Naive B cell (primary cell): ENCODE data around the gene KNCN. TPM values are rescaled to one million over a fixed set of nuclear protein-coding genes. Genes with fewer than 3 reads are reported as not detected.

Experiments used
- ATAC-seq, 2 donors: fragments of 150-1000 bp; cut with Tn5 transposase; 2 replicates each; pipeline ENCODE4 v1.10.0; 2021; ENCODE audit warnings: low read depth in 2 of 2, mild to moderate bottlenecking in 2 of 2, moderate library complexity in 2 of 2
- DNase-seq: peaks from one replicate; pipeline ENCODE4 v3.0.0; 2022
- H3K27ac Mint-ChIP-seq, 6 donors: one replicate each; pipeline ENCODE4 v1.8.0; 2020 to 2022; ENCODE audit warnings: mild to moderate bottlenecking in 6 of 6, mixed read lengths in 6 of 6, moderate library complexity in 5 of 6, inconsistent platforms in 2 of 6
- H3K27me3 Mint-ChIP-seq, 3 donors: one replicate each; pipeline ENCODE4 v1.8.0; 2021 to 2022; ENCODE audit warnings: mixed read lengths in 3 of 3, mild to moderate bottlenecking in 1 of 3
- H3K36me3 Mint-ChIP-seq, 2 donors: one replicate each; pipeline ENCODE4 v1.8.0; 2020 to 2022; ENCODE audit warnings: mixed read lengths in 2 of 2, inconsistent platforms in 1 of 2, mild to moderate bottlenecking in 1 of 2
- H3K4me1 Mint-ChIP-seq, 3 donors: one replicate each; pipeline ENCODE4 v1.8.0; 2020 to 2022; ENCODE audit warnings: mixed read lengths in 3 of 3, inconsistent platforms in 1 of 3, mild to moderate bottlenecking in 1 of 3, moderate library complexity in 1 of 3
- H3K4me3 Mint-ChIP-seq, 8 donors: one replicate each; pipeline ENCODE4 v1.8.0; 2020 to 2022; ENCODE audit warnings: mild to moderate bottlenecking in 8 of 8, mixed read lengths in 8 of 8, moderate library complexity in 8 of 8, inconsistent platforms in 2 of 8
- H3K9me3 Mint-ChIP-seq, 7 donors: one replicate each; pipeline ENCODE4 v1.8.0; 2020 to 2022; ENCODE audit warnings: mixed read lengths in 7 of 7, mild to moderate bottlenecking in 5 of 7, inconsistent platforms in 2 of 7, moderate library complexity in 1 of 7
- polyA plus RNA-seq, 6 donors: library from polyadenylated mRNA; unstranded; fragments of 300-500 nt; fragmentation: Illumina TruSeq; gene quantifications; one replicate each; pipeline ENCODE4 v1.2.3, GENCODE V29; 2021; ENCODE audit warnings: low read depth in 6 of 6

The KNCN gene
- polyA plus RNA-seq, 6 donors from 2014 or later, result not detected

DNA sequence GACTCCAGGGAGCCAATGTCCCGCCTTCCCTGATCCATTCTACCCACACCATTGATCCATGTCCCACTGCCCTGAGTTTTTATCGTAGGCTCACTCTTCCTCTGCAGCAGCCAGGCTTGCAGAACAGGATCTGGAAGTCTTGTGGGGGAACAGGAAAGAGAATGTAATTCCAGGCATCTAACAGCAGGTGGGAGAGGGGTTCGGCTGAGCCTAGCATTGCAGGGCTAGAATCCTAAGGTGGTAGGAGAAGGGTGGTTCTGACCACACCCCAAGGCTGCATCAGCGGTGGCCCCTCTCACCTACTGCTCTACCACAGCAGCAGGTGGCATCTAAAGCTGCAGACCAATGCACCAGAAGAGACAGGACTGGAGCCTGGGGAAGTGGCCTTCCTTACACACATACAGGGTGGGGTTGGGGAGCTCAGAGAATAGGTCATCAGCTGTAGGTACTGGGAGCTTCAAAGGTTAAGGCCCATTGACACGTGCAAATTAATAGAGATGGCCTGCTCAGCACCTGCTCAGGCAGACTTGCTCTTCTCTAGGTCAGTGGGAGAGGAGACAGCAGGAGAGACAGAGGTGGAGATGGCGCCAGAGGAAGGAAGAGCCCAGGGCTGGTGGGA, 20.5 kb downstream of the KNCN start:
- Mint-ChIP-seq H3K27ac (peak overlapping the region in 1 of 6 donors; percentile 21), H3K4me1 (peaks cover 4 to 7% (median 5%) of the 10 kb centered on the region in 3 donors), H3K36me3 (no peaks in the 10 kb centered on the region), H3K9me3 (peaks cover 0 to 3% (median 0%) of the 10 kb centered on the region in 7 donors), H3K4me3 (no peak overlapping the region), H3K27me3 (peaks cover 48 to 75% (median 73%) of the 10 kb centered on the region in 3 donors)
- DNase-seq, result no peak
- ATAC-seq, result no peak

DNA sequence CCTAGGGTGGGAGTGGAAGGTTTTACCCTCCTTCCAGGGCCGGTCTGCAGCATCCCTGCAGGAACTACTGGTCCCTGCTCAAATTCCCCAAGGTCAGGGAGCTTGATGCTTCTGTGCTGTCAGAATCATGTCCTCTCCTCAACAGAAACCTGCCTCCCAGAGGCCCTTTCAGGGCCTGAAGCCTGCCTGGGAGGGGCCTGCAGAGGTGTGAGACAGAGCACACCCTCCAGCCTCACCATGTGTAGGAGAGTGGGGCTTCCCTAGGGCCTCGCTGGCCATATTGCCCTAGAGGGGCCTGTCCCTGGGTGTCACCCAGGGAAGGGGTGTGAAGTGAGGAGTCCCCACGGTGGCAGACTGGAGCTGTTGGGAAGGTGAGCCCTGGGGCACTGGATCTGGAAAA, 21.1 kb downstream of the KNCN start:
- Mint-ChIP-seq H3K27ac (no peak overlapping the region), H3K27me3 (peaks cover 48 to 79% (median 79%) of the 10 kb centered on the region in 3 donors), H3K36me3 (no peaks in the 10 kb centered on the region), H3K9me3 (peaks cover 0 to 3% (median 0%) of the 10 kb centered on the region in 7 donors), H3K4me1 (peaks cover 4 to 7% (median 5%) of the 10 kb centered on the region in 3 donors), H3K4me3 (peak overlapping the region in 1 of 8 donors; percentile 66)
- no peak for ATAC-seq
- DNase-seq, result no peak

DNA sequence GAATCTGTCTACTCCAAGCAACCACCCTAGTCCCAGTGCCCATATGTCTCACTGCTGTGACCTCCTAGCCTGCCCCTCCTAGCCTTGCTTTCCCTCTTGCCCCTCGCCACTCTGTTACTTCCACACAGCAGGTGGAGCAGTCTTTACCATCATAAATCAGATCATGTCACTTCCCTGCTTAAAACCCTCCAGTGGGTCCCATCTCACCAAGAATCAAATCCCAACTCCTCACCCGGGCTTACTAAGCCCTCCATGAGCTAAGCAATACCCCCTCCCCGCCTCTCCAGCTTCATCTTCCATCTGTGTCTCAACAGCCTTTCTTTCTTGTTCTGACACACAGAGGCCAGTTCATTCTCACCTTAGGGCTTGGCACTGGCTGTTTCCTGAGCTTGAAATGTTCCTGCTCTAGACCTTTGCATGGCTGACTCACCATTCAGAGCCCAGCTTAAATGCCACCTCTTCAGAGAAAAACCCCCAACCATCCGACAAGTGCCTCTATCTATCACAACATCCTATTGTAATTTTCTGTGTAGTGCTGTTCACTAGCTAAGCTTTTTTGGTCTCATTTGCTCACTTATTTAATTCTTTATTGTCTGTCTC, 22.3 kb downstream of the KNCN start:
- DNase-seq (no peak), ATAC-seq (no peak)
- no peak overlapping the region for H3K27ac Mint-ChIP-seq
- no peak overlapping the region for H3K4me3 Mint-ChIP-seq
- H3K4me1 Mint-ChIP-seq, result peaks cover 4 to 7% (median 5%) of the 10 kb centered on the region in 3 donors
- H3K36me3 Mint-ChIP-seq, result no peaks in the 10 kb centered on the region
- H3K9me3 Mint-ChIP-seq, result no peaks in the 10 kb centered on the region
- peaks cover 48 to 80% (median 77%) of the 10 kb centered on the region in 3 donors for H3K27me3 Mint-ChIP-seq

DNA sequence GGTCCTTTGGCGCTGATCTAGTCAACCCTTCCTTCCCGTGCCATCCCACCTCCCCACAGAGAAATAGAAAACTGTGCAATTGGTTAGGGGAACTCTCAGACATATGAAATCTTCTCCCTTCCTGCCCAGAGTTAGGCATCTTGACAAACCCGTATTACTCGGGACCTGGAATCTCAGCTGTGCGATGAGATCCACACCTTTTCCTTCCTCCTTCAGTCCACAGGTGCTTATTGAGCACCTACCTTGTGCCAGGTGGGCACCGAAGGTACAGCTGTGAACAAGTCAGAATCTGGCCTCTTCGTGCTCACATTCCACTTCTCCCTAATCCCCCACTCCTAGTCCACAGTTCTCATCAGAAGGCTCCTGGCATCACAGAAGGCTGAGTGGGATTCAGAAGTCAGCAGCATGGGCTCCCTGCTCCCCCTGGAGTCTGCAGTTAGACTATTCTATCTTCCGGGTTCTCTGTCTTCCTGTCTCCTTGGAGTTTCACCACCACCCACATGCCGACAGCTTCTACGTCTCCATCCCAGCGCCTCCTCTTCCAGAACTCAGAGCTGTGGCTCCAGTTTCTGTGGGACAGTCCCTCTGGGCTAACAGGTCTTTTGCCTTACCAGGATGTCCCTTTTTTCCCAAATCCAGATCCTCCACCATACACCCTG, 23.0 kb downstream of the KNCN start:
- Mint-ChIP-seq H3K9me3 (no peaks in the 10 kb centered on the region), H3K27ac (no peak overlapping the region), H3K4me3 (peak overlapping the region in 2 of 8 donors; percentile 37 to 51), H3K36me3 (no peaks in the 10 kb centered on the region), H3K4me1 (no peaks in the 10 kb centered on the region), H3K27me3 (peaks cover 51 to 76% (median 75%) of the 10 kb centered on the region in 3 donors)
- DNase-seq (no peak), ATAC-seq (no peak)

DNA sequence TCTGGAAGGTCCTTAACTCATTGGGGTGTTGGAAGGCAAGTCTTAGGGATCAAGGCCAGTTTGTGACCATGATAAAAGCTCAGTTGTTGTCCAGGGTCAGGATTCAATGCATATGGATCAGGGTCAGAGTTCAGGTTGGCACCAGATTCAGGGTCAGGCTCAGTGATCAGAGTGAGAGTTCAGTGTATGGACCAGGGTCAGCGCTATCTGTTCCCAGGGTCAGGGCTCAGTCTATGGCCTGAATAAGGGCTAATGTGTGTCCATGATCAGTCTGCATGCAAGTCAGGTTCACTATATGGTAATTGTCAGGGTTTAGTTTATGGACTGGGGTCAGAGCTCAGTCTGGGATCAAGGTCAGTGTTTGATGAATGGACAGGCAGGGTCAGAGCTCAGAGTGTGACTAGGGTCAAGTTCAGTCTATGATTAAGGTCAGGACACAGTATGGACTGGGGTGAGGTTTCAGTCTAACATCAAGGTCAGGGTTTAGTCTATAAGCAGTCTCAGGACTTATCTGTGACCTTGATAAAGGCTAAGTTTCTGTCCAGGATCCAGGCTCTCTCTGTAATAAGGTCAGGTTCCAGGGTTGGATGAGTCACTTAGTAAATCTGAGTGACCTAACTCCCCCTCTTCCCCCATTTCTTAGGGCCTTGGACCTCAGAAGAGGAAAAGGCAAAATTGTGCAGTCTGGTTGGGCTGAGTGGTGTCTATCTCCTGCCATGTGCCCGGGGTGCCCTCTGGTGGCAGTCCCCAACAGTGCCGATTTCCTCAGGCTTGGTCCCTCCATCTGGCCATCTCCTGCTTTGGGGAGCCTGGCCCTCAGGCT, 23.8 kb downstream of the KNCN start:
- no peaks in the 10 kb centered on the region for H3K9me3 Mint-ChIP-seq
- peak overlapping the region in 1 of 8 donors; percentile 51 for H3K4me3 Mint-ChIP-seq
- peak in 1 of 2 donors; percentile 53 for ATAC-seq
- H3K27ac Mint-ChIP-seq, result peak overlapping the region in 1 of 6 donors; percentile 54
- DNase-seq, result peak; percentile 46
- H3K27me3 Mint-ChIP-seq, result peaks cover 52 to 76% (median 74%) of the 10 kb centered on the region in 3 donors
- no peaks in the 10 kb centered on the region for H3K4me1 Mint-ChIP-seq
- no peaks in the 10 kb centered on the region for H3K36me3 Mint-ChIP-seq

DNA sequence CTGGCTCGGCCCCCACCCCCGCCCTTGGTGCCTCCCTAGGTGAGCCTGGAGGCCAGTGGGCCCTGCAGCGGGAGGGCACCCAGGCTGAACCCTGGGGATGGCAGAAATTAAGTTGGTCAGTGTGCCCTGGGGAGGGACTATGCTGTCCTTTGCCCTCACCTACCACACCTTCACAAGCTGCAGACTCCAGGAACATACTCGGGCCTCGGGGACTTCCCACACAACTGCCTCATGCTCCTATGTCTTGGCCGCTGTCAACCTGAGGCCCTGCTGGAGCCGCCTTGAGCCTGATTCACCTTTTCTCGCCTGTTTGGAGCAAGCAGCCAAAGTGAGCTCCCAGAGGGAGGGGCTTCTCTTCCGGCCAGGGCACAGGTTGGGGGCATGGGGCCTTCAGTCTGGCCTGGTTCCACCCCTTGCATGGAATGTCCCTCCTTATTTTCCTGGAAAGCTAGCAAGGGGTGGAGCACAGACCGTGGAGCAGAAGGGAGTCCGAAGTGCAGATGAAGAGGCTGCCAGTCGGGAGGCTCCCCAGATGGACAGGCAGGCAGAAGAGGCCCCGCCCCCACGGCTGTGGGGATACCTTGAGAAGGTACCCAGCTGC, 24.7 kb downstream of the KNCN start:
- H3K27me3 Mint-ChIP-seq, result peaks cover 50 to 72% (median 71%) of the 10 kb centered on the region in 3 donors
- no peak for ATAC-seq
- DNase-seq, result no peak
- H3K27ac Mint-ChIP-seq, result no peak overlapping the region
- H3K4me1 Mint-ChIP-seq, result no peaks in the 10 kb centered on the region
- H3K4me3 Mint-ChIP-seq, result no peak overlapping the region
- H3K36me3 Mint-ChIP-seq, result no peaks in the 10 kb centered on the region
- H3K9me3 Mint-ChIP-seq, result no peaks in the 10 kb centered on the region

DNA sequence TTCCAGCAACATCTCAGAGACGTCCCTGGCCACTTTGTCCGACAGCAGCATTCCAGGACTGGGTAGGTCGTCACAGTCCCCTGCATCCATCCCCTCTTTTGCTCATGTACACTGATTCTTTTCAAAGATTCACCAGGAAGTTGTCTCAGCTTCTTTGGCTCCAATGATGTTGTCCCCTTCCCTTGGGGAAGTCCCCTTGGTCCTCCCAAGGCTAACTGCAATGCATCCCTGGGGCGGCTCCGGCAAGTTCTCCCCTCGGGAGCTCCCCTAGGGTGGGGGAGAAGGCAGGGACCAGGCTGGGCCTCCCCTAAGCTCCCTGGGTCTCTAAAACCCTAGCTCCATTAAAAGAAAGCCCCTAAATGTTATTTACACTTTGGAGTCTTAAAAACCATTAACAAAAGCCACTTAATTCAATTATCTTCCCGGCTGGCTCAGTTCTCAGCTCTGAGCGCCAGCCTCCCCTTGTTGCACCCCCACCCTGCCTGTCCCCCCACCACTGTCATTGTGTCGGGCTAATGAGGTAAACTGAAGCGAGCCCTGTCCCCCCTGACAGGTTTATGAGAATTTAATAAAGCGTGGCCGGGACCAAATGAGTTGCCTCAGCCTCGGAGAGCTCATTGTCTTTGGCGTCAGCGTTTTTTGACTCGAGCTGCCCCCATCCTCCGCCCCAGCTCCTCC, 25.3 kb downstream of the KNCN start:
- Mint-ChIP-seq H3K27ac (no peak overlapping the region), H3K9me3 (no peaks in the 10 kb centered on the region), H3K27me3 (peaks cover 45 to 70% (median 65%) of the 10 kb centered on the region in 3 donors), H3K4me1 (no peaks in the 10 kb centered on the region), H3K4me3 (no peak overlapping the region), H3K36me3 (no peaks in the 10 kb centered on the region)
- ATAC-seq, result no peak
- no peak for DNase-seq

DNA sequence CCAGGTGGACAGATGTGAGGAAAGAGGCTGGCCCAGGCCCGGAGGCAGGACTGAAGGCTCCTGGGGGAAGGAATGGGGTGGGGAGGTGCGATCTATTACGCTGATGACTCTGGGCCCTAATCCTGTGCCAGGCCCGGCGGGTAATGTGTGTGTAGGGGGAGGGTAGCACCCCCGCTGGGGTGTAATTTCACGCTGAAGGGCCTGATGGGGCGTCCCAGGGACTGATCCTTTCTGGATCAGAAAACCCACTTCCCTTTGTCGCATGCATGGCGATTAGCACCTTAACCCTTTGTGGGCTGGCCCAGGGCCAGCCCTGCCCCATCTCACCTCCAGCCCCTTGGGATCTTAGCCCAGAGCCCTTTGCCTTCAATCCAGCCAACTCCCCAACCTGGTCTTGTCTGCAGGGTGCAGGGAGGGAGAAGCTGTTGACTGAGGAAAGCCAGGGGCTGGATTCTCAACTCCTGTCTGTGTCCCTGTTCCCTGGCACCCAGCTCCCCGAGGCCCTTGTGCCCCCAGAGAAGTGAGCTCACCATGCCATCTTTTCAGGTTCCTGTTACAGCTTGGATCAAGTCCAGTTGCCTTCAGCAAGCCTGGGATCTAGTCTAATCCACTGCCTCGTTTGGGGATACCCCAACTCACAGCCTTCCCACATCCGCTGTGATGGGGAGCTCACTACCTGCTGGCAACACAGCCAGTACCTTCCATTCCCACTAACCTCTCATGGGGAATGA, 26.0 kb downstream of the KNCN start:
- Mint-ChIP-seq H3K9me3 (no peaks in the 10 kb centered on the region), H3K27ac (no peak overlapping the region), H3K4me3 (no peak overlapping the region), H3K4me1 (no peaks in the 10 kb centered on the region), H3K36me3 (no peaks in the 10 kb centered on the region), H3K27me3 (peaks cover 38 to 67% (median 62%) of the 10 kb centered on the region in 3 donors)
- DNase-seq, result no peak
- no peak for ATAC-seq

DNA sequence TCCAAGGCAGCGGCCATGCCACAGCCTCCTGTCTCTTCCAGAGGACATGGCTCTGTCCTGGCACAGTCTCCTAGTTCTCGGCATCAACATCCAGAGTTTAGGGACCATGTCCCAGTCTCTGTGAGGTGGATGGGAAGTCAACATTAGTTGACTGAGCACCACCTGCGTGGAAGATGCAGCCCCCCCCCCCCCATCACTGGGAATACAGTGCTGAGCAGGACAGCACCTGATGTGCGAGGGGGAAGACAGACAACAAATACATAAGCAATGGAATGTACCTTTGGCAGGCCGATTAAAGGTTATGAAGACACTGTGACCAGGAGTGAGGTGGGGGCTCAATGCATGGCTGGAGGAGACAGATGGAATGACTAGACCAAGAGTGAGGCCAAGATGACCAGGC, 26.6 kb downstream of the KNCN start:
- no peaks in the 10 kb centered on the region for H3K9me3 Mint-ChIP-seq
- H3K27ac Mint-ChIP-seq, result no peak overlapping the region
- no peak for DNase-seq
- H3K27me3 Mint-ChIP-seq, result peaks cover 36 to 70% (median 66%) of the 10 kb centered on the region in 3 donors
- H3K4me1 Mint-ChIP-seq, result no peaks in the 10 kb centered on the region
- H3K4me3 Mint-ChIP-seq, result no peak overlapping the region
- no peaks in the 10 kb centered on the region for H3K36me3 Mint-ChIP-seq
- ATAC-seq, result no peak

DNA sequence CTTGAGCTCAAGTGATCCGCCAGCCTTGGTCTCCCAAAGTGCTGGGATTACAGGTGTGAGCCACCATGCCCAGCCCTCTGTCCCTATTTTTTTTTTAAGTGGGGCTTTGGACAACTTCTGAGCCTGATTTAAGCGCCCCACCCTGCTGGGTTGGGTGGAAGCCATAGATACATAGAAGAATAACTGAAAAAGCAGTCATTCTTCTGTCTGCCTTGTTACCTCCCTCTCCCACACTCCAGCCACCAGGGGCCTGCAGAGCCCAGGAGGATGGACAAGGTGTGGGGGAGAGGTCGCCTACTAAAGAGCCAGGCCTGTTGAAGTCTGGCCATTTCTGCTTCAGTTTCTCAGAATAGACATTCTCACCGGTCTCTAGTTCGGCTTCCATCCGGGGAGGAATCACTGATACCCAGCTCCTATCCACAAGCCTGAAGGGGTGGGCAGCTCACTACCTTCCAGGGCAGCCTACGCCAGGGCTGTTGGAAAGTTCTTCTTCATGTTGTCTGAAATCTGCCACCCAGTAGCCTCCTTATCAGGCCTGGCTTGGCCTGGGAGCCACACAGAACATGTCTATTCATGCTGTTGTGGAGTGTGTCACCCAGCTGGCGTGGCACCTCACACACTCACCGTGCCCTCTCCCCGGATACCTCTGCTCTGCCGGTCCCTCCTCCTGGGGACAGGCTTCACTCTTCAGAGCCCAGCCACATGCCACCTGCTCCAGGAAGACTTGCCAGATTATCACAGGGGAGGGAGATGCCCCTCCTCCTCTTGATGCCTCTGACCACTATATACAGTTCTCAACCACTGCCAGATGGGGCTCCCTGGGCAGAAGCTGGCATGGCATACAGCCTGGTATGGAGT, 27.7 kb downstream of the KNCN start:
- Mint-ChIP-seq H3K9me3 (no peaks in the 10 kb centered on the region), H3K27me3 (peaks cover 34 to 66% (median 61%) of the 10 kb centered on the region in 3 donors), H3K36me3 (no peaks in the 10 kb centered on the region), H3K4me1 (no peaks in the 10 kb centered on the region), H3K27ac (no peak overlapping the region), H3K4me3 (no peak overlapping the region)
- no peak for DNase-seq
- no peak for ATAC-seq

DNA sequence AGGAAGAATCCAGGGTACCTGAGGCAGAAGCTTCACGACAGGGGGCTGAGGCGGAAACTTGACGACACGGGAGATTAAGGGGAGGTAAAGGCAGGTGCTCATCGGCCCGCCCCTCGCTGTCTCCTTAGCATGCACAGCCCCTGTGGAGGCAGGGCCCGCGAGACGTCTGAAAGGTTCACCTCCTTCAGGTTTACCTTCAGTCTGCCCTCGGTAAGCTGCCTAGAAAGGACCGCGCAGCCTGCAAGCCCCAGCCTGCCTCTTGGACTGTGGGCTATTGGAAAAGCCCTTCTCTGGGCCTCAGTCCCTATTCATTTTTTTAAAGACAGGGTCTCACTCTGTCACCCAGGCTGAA, 28.5 kb downstream of the KNCN start:
- Mint-ChIP-seq H3K36me3 (no peaks in the 10 kb centered on the region), H3K27ac (no peak overlapping the region), H3K9me3 (no peaks in the 10 kb centered on the region), H3K4me1 (no peaks in the 10 kb centered on the region), H3K27me3 (peaks cover 34 to 66% (median 61%) of the 10 kb centered on the region in 3 donors), H3K4me3 (no peak overlapping the region)
- DNase-seq (no peak), ATAC-seq (no peak)
